NOMO-1 treated with dmso at 0.1 percent for 144 hours (cell line): Measurements from ENCODE around the gene SOAT2.

ENCODE experiments used
- DNase-seq: peaks from one replicate; lab custom pipeline; 2025; ENCODE audit not compliant: unreplicated experiment; lab: John Stamatoyannopoulos, UW

Gene SOAT2

GRCh38 chr12:53064613-53065436, 38.5 kb upstream of the SOAT2 start:
- no peak for DNase-seq

GRCh38 chr12:53065470-53065869, 37.8 kb upstream of the SOAT2 start:
- no peak for DNase-seq

- DNase-seq, result no peak
Measured at GRCh38 chr12:53065975-53066931, 37.0 kb upstream of the SOAT2 start.

- no peak for DNase-seq
Measured at GRCh38 chr12:53067074-53067992, 36.0 kb upstream of the SOAT2 start.

GRCh38 chr12:53067993-53068770, 35.1 kb upstream of the SOAT2 start:
- no peak for DNase-seq

- no peak for DNase-seq
Measured at GRCh38 chr12:53068811-53069585, 34.3 kb upstream of the SOAT2 start.

- no peak for DNase-seq
Measured at GRCh38 chr12:53069621-53070410, 33.5 kb upstream of the SOAT2 start.

GRCh38 chr12:53070877-53071492, 32.3 kb upstream of the SOAT2 start:
- no peak for DNase-seq

- DNase-seq, result no peak
Measured at GRCh38 chr12:53071591-53072551, 31.4 kb upstream of the SOAT2 start.

- DNase-seq, result no peak
Measured at GRCh38 chr12:53073881-53074280, 29.4 kb upstream of the SOAT2 start.

GRCh38 chr12:53074283-53074998, 28.8 kb upstream of the SOAT2 start:
- no peak for DNase-seq

GRCh38 chr12:53074999-53075370, 28.3 kb upstream of the SOAT2 start:
- DNase-seq, result no peak

GRCh38 chr12:53076461-53076860, 26.8 kb upstream of the SOAT2 start:
- DNase-seq, result no peak

- no peak for DNase-seq
Measured at GRCh38 chr12:53077030-53077429, 26.3 kb upstream of the SOAT2 start.

GRCh38 chr12:53078425-53079225, 24.7 kb upstream of the SOAT2 start:
- no peak for DNase-seq
